Measurements from ENCODE around the gene THAP7. TPM values are rescaled to one million over a fixed set of nuclear protein-coding genes. Genes with fewer than 3 reads are reported as not detected.

Gene THAP7
- total and polyA plus RNA-seq, 9 of the 15 experiments (the other 6 are each of a cell fraction or from before 2014, with no cell fraction given): 7.9 to 263 (median 84.1) TPM

- TF ChIP-seq ZNF318 (IDR thresholded peaks at IDR 0.05; ENCODE audit: borderline replicate concordance in 1 of 2, low read depth in 1 of 2): no peak
- no peak for TF ChIP-seq HNRNPK (IDR thresholded peaks at IDR 0.05; ENCODE audit: low read depth, low read length, poor library complexity, severe bottlenecking)
- TF ChIP-seq RBM39 (optimal IDR thresholded peaks at IDR 0.05; ENCODE audit: low read depth, low read length): no peak
- no peak for TF ChIP-seq ADNP (tag; IDR thresholded peaks at IDR 0.05)
- TF ChIP-seq TRIM28 (IDR thresholded peaks at IDR 0.05): no peak
- no peak for TF ChIP-seq ZBTB34 (CRISPR knock-in tag; IDR thresholded peaks at IDR 0.05)
- no peak for TF ChIP-seq NCOR1 (IDR thresholded peaks at IDR 0.05)
- no peak for TF ChIP-seq ZKSCAN8 (CRISPR knock-in tag; IDR thresholded peaks at IDR 0.05)
- no peak for TF ChIP-seq ZKSCAN3 (CRISPR knock-in tag; IDR thresholded peaks at IDR 0.05)
- TF ChIP-seq MITF (IDR thresholded peaks at IDR 0.05): no peak
- no peak for TF ChIP-seq ZNF3 (CRISPR knock-in tag; IDR thresholded peaks at IDR 0.05)
- 0 out of 2 replicates have a peak, but pooled peaks have one; percentile 14 for TF ChIP-seq CREM (IDR thresholded peaks at IDR 0.05; ENCODE audit: low read depth)
- TF ChIP-seq ZBTB5 (IDR thresholded peaks at IDR 0.05): no peak
Measured at GRCh38 chr22:21032037-21032867, 30.3 kb upstream of the THAP7 start, which contains the start of gene SLC7A4 (continued).
